H9 (cell line): ENCODE data around the gene GGNBP2. TPM values are rescaled to one million over a fixed set of nuclear protein-coding genes. Genes with fewer than 3 reads are reported as not detected.

Source experiments
- DNase-seq: peaks from one replicate; pipeline ENCODE4 v3.0.0-alpha.2; 2017
- H2AFZ ChIP-seq: one replicate; pipeline ENCODE4 v1.6.1; 2013; ENCODE audit warnings: mild to moderate bottlenecking, low read length, control low read depth, moderate library complexity
- H2AK5ac ChIP-seq: 2 replicates; pipeline ENCODE4 v1.6.1; 2013; ENCODE audit warnings: low read length, control low read depth, mixed read lengths; ENCODE audit not compliant: insufficient read length
- H2BK120ac ChIP-seq: one replicate; pipeline ENCODE4 v1.6.1; 2013; ENCODE audit warnings: low read depth, mild to moderate bottlenecking, low read length, control low read depth, inconsistent platforms; ENCODE audit not compliant: poor library complexity, severe bottlenecking
- H2BK12ac ChIP-seq: 2 replicates; pipeline ENCODE4 v1.6.1; 2013; ENCODE audit warnings: low read length, control low read depth, mixed read lengths, low read depth; ENCODE audit not compliant: insufficient read length
- H2BK15ac ChIP-seq: 2 replicates; pipeline ENCODE4 v1.6.1; 2013; ENCODE audit warnings: low read depth, low read length, control low read depth
- H2BK20ac ChIP-seq: one replicate; pipeline ENCODE4 v1.6.1; 2013; ENCODE audit warnings: low read depth, mild to moderate bottlenecking, low read length, control low read depth, inconsistent platforms; ENCODE audit not compliant: poor library complexity, severe bottlenecking
- H2BK5ac ChIP-seq: 2 replicates; pipeline ENCODE4 v1.6.1; 2013; ENCODE audit warnings: low read length, control low read depth, mixed read lengths; ENCODE audit not compliant: insufficient read length
- H3K14ac ChIP-seq: 2 replicates; pipeline ENCODE4 v1.6.1; 2013; ENCODE audit warnings: low read length, control low read depth; ENCODE audit not compliant: insufficient read depth
- H3K18ac ChIP-seq: 2 replicates; pipeline ENCODE4 v1.6.1; 2013; ENCODE audit warnings: low read depth, mild to moderate bottlenecking, mixed read lengths, low read length, control low read depth; ENCODE audit not compliant: insufficient read length
- H3K23ac ChIP-seq: 2 replicates; pipeline ENCODE4 v1.6.1; 2013; ENCODE audit warnings: low read length, control low read depth, mixed read lengths, low read depth; ENCODE audit not compliant: insufficient read length
- H3K23me2 ChIP-seq: 2 replicates; pipeline ENCODE4 v1.6.1; 2013; ENCODE audit warnings: low read depth, mild to moderate bottlenecking, mixed read lengths, low read length, control low read depth; ENCODE audit not compliant: insufficient read length, poor library complexity, severe bottlenecking
- H3K27ac ChIP-seq: 2 replicates; pipeline ENCODE4 v1.5.1; 2013; ENCODE audit warnings: low read length, control low read depth, mixed read lengths, low read depth; ENCODE audit not compliant: insufficient read length
- H3K27me3 ChIP-seq: 2 replicates; pipeline ENCODE4 v1.6.1; 2013; ENCODE audit warnings: low read length, control low read depth, inconsistent platforms; ENCODE audit not compliant: insufficient read depth
- H3K4ac ChIP-seq: 2 replicates; pipeline ENCODE4 v1.6.1; 2013; ENCODE audit warnings: low read depth, mild to moderate bottlenecking, control low read depth, inconsistent platforms, low read length, moderate library complexity
- H3K4me1 ChIP-seq: 2 replicates; pipeline ENCODE4 v1.6.1; 2013; ENCODE audit warnings: low read length, control low read depth, inconsistent platforms; ENCODE audit not compliant: insufficient read depth
- H3K4me2 ChIP-seq: 2 replicates; pipeline ENCODE4 v1.6.1; 2013; ENCODE audit warnings: low read length, control low read depth, mixed read lengths; ENCODE audit not compliant: insufficient read length, insufficient read depth
- H3K56ac ChIP-seq: 2 replicates; pipeline ENCODE4 v1.6.1; 2013; ENCODE audit warnings: low read depth, mild to moderate bottlenecking, mixed read lengths, low read length, control low read depth; ENCODE audit not compliant: insufficient read length
- H3K79me1 ChIP-seq: 2 replicates; pipeline ENCODE4 v1.6.1; 2013; ENCODE audit warnings: low read depth, mild to moderate bottlenecking, moderate library complexity, low read length, control low read depth, inconsistent platforms; ENCODE audit not compliant: insufficient read depth, poor library complexity, severe bottlenecking
- H3K79me2 ChIP-seq: 2 replicates; pipeline ENCODE4 v1.6.1; 2013; ENCODE audit warnings: low read length, control low read depth, inconsistent platforms; ENCODE audit not compliant: insufficient read depth
- H3K9ac ChIP-seq: 2 replicates; pipeline ENCODE4 v1.6.1; 2013; ENCODE audit warnings: low read length, control low read depth, mixed read lengths; ENCODE audit not compliant: insufficient read length; ENCODE audit errors: extremely low read depth
- H3K9me3 ChIP-seq: one replicate; pipeline ENCODE4 v1.6.1; 2013; ENCODE audit warnings: low read depth, low read length, inconsistent platforms; ENCODE audit not compliant: control insufficient read depth
- H3T11ph ChIP-seq: one replicate; pipeline ENCODE4 v1.6.1; 2013; ENCODE audit warnings: mild to moderate bottlenecking, low read length, control low read depth, inconsistent platforms
- H4K20me1 ChIP-seq: one replicate; pipeline ENCODE4 v1.6.1; 2013; ENCODE audit not compliant: control insufficient read depth, insufficient read length, insufficient read depth
- H4K5ac ChIP-seq: 2 replicates; pipeline ENCODE4 v1.6.1; 2013; ENCODE audit warnings: low read depth, mild to moderate bottlenecking, mixed read lengths, low read length, control low read depth; ENCODE audit not compliant: insufficient read length
- H4K8ac ChIP-seq: replicated peaks from 2 replicates; pipeline ENCODE4 v1.6.1; 2013; ENCODE audit warnings: low read length, control low read depth, mixed read lengths, low read depth; ENCODE audit not compliant: insufficient read length
- H4K91ac ChIP-seq: 2 replicates; pipeline ENCODE4 v1.6.1; 2013; ENCODE audit warnings: low read depth, mild to moderate bottlenecking, moderate library complexity, mixed read lengths, low read length, control low read depth; ENCODE audit not compliant: insufficient read length
- H3K27ac Mint-ChIP-seq, 3 experiments: 2 replicates in 2 of 3; 3 replicates in 1 of 3; pipeline ENCODE4 v1.8.0; 2020 to 2021; ENCODE audit warnings: mixed read lengths in 3 of 3, mild to moderate bottlenecking in 1 of 3, moderate library complexity in 1 of 3
- H3K27me3 Mint-ChIP-seq: 2 replicates; pipeline ENCODE4 v1.8.0; 2021; ENCODE audit warnings: low read depth, mild to moderate bottlenecking, moderate library complexity, mixed read lengths
- H3K36me3 Mint-ChIP-seq, 3 experiments: 2 replicates in 2 of 3; 3 replicates in 1 of 3; pipeline ENCODE4 v1.8.0; 2020 to 2021; ENCODE audit warnings: low read depth in 3 of 3, mixed read lengths in 3 of 3; ENCODE audit not compliant: insufficient read depth in 1 of 3
- H3K4me1 Mint-ChIP-seq, 2 experiments: 2 replicates each; pipeline ENCODE4 v1.8.0; 2020; ENCODE audit warnings: mixed read lengths in 2 of 2
- H3K4me3 Mint-ChIP-seq, 2 experiments: 2 replicates in 1 of 2; 3 replicates in 1 of 2; pipeline ENCODE4 v1.8.0; 2020 to 2021; ENCODE audit warnings: mild to moderate bottlenecking in 2 of 2, mixed read lengths in 2 of 2, moderate library complexity in 1 of 2
- H3K9me3 Mint-ChIP-seq, 2 experiments: 2 replicates in 1 of 2; 3 replicates in 1 of 2; pipeline ENCODE4 v1.8.0; 2020; ENCODE audit warnings: mild to moderate bottlenecking in 2 of 2, mixed read lengths in 2 of 2, moderate library complexity in 1 of 2
- WGBS: extraction: QIAGEN DNeasy Blood & Tissue Kit; methylation state at CpG from one replicate; pipeline ENCODE4 v1.1.7; 2013; ENCODE audit warnings: missing lambda C conversion rate, low lambda C conversion rate, mixed read lengths; ENCODE audit not compliant: insufficient read length; ENCODE audit errors: extremely low coverage; 5-methylcytosine and 5-hydroxymethylcytosine counted together
- total RNA-seq: library from RNA; stranded (reverse); gene quantifications from 2 replicates; pipeline ENCODE4 v1.2.1, GENCODE V29; 2021
- TF ChIP-seq, protein P1 (sequence below): fragments of 200-600 bp; sonication (generic); conservative IDR thresholded peaks from 3 replicates; pipeline ENCODE4 v1.8.0; 2021; ENCODE audit warnings: antibody characterized with exemption, mild to moderate bottlenecking

The GGNBP2 gene
- total RNA-seq, 1 experiment from 2014 or later, result 52.8 TPM

DNA sequence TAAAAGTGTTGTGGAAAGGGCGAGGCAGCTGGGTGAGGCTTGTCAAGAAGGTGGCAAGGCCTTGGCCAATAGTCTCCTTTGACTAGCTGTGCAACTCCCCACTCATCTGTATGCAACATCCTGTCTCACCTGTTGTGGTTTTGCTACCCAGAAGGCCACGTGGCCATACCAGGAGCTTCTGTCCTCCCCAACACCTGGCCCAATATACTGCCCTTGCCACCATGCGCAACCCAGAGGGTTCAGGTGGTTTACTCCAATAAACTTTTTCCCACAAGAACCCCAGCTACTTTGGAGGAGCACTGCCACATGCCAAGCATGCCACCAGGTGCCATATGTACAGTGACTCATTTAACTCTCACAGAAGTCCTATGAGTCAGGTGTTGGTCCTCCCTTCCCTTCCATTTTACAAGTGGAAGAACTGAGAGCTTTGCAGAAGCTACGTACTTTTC, 20.3 kb upstream of the GGNBP2 start:
- Histone ChIP-seq H3K4ac (no peak overlapping the region), H3K23ac (no peak overlapping the region), H2BK20ac (no peak overlapping the region), H2BK120ac (no peak overlapping the region), H2BK15ac (no peak overlapping the region), H2BK5ac (no peak overlapping the region), H3K18ac (no peak overlapping the region), H3K79me2 (no peaks in the 10 kb centered on the region), H3K9ac (no peak overlapping the region), H3T11ph (no peak overlapping the region), H3K23me2 (no peaks in the 10 kb centered on the region), H3K9me3 (no peaks in the 10 kb centered on the region), H2AK5ac (no peak overlapping the region), H3K79me1 (no peaks in the 10 kb centered on the region), H3K27me3 (no peaks in the 10 kb centered on the region), H3K14ac (no peak overlapping the region), H4K5ac (no peak overlapping the region), H4K8ac (no peak overlapping the region), H3K4me2 (no peak overlapping the region), H4K20me1 (no peaks in the 10 kb centered on the region), H3K4me1 (no peaks in the 10 kb centered on the region), H2AFZ (no peak overlapping the region), H2BK12ac (no peak overlapping the region), H4K91ac (no peak overlapping the region), H3K27ac (no peak overlapping the region), H3K56ac (no peak overlapping the region)
- H3K36me3 Mint-ChIP-seq, result peaks cover 42 to 90% (median 79%) of the 10 kb centered on the region in 3 experiments; a peak in 6 of 7 replicates
- no peak overlapping the region for H3K4me3 Mint-ChIP-seq
- no peaks in the 10 kb centered on the region; the same call in 1 of the 2 replicates for H3K27me3 Mint-ChIP-seq
- TF ChIP-seq, protein P1, sequence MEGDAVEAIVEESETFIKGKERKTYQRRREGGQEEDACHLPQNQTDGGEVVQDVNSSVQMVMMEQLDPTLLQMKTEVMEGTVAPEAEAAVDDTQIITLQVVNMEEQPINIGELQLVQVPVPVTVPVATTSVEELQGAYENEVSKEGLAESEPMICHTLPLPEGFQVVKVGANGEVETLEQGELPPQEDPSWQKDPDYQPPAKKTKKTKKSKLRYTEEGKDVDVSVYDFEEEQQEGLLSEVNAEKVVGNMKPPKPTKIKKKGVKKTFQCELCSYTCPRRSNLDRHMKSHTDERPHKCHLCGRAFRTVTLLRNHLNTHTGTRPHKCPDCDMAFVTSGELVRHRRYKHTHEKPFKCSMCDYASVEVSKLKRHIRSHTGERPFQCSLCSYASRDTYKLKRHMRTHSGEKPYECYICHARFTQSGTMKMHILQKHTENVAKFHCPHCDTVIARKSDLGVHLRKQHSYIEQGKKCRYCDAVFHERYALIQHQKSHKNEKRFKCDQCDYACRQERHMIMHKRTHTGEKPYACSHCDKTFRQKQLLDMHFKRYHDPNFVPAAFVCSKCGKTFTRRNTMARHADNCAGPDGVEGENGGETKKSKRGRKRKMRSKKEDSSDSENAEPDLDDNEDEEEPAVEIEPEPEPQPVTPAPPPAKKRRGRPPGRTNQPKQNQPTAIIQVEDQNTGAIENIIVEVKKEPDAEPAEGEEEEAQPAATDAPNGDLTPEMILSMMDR, result no peak
- no peaks in the 10 kb centered on the region for H3K9me3 Mint-ChIP-seq
- no peak overlapping the region for H3K27ac Mint-ChIP-seq
- DNase-seq, result no peak
- WGBS, result no CpG with 5 or more reads among the region's 4 CpGs
- H3K4me1 Mint-ChIP-seq, result no peaks in the 10 kb centered on the region
